Measurements from ENCODE around the gene CABP1. TPM values are rescaled to one million over a fixed set of nuclear protein-coding genes. Genes with fewer than 3 reads are reported as not detected.

The CABP1 gene
- total and polyA plus RNA-seq, 2 donors (not counting 1 experiment from before 2014, with no cell fraction given): not detected

DNA sequence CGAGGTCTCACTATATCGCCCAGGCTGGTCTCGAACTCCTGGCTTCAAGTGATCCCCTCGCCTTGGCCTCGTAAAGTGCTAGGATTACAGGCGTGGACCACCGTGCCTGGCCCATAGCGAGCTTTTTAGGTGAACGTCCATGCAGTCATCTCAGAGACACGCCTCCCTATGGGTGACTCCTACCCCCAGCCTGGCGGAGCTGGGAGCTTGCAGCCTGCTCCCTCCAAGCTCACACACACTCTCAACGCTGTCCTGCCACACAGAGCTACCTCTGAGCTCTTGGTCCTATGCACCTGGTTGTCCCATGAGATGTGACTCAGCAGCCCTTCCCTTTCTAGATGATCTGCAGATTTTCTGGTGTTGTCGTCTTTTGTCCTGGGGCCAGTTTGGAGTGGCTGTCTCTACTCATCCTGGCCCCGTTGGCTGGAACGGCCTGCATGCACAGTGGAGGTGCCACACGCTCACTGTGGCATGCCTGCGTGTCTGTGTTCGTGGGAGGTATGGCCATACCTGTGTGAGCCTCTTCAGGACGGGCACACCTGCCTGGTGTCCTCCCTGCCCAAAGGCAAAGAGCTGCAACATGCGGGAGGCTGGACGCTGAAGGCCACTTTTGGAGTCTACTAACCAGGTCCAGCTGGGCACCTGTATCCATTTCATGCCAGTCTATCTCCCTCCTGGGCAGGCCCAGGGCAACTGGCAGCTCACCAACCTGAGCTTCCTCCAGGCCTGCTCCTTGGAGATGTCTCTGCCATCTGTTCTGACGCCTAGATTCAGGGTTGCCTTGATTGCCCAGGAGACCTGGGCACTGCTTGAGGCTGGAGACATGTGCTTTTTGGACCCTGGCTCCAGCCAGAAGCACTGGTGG lies 18.1 kb downstream of the CABP1 start:
- Histone ChIP-seq H3K27ac (ENCODE audit: low read length in 2 of 2) (no peak overlapping the region), H3K79me2 (ENCODE audit: control insufficient read depth, insufficient read depth, low read length) (no peaks in the 10 kb centered on the region), H3K27me3 (replicated peaks in 1 of 4; ENCODE audit: control extremely low read depth in 1 of 4, control insufficient read depth in 3 of 4, insufficient read depth in 4 of 4, low read length in 3 of 4) (peaks cover 0 to 20% (median 0%) of the 10 kb centered on the region in 4 experiments), H3K9me3 (ENCODE audit: control extremely low read depth in 1 of 3, control insufficient read depth in 2 of 3, insufficient read depth in 1 of 3, low read length in 2 of 3) (peaks cover 0 to 2% (median 0%) of the 10 kb centered on the region in 3 donors), H3K4me3 (ENCODE audit: control extremely low read depth in 1 of 5, extremely low read depth in 1 of 5, insufficient read depth in 1 of 5, low read depth in 2 of 5, low read length in 4 of 5) (no peak overlapping the region), H3K4me2 (replicated peaks; ENCODE audit: low read depth, low read length, poor library complexity, severe bottlenecking) (no peak overlapping the region), H3K36me3 (replicated peaks in 1 of 2; ENCODE audit: control extremely low read depth in 1 of 2, control insufficient read depth in 1 of 2, extremely low read depth in 1 of 2, insufficient read depth in 2 of 2, low read length in 1 of 2) (no peaks in the 10 kb centered on the region), H2AFZ (ENCODE audit: insufficient read depth, low read depth, low read length, poor library complexity, severe bottlenecking) (no peak overlapping the region), H4K20me1 (ENCODE audit: control insufficient read depth, insufficient read depth, low read length, poor library complexity, severe bottlenecking) (no peaks in the 10 kb centered on the region), H3K9ac (ENCODE audit: low read length) (no peak overlapping the region), H3K4me1 (ENCODE audit: control insufficient read depth in 2 of 2, insufficient read depth in 2 of 2, low read length in 2 of 2) (peaks cover 10 to 17% of the 10 kb centered on the region in 2 donors)
- DNase-seq (no peak), ATAC-seq (ENCODE audit: low read depth) (no peak)
- Mint-ChIP-seq H3K27ac (no peak overlapping the region), H3K4me3 (no peak overlapping the region), H3K27me3 (peaks cover 8% of the 10 kb centered on the region), H3K9me3 (ENCODE audit: insufficient read depth) (no peaks in the 10 kb centered on the region), H3K4me1 (peaks cover 5% of the 10 kb centered on the region)
- WGBS (ENCODE audit: insufficient coverage): 95% methylated on average over 22 of the region's 22 CpGs
- CTCF ChIA-PET: interaction anchor here (0.6 to 2.2 kb wide), 6 partner anchors 9 to 56 kb away, joined by 3 to 9 read pairs (median 5); no protein-coding TSS in a partner anchor
- POLR2A ChIA-PET: interaction anchor here (0.6 kb wide), 2 partner anchors 11 to 25 kb away, joined by 3 read pairs; no protein-coding TSS in a partner anchor
- no peak for TF ChIP-seq EZH2 (IDR thresholded peaks at IDR 0.05; ENCODE audit: borderline replicate concordance, insufficient read depth, low read depth, low read length, poor library complexity, severe bottlenecking)
- TF ChIP-seq, protein P1, sequence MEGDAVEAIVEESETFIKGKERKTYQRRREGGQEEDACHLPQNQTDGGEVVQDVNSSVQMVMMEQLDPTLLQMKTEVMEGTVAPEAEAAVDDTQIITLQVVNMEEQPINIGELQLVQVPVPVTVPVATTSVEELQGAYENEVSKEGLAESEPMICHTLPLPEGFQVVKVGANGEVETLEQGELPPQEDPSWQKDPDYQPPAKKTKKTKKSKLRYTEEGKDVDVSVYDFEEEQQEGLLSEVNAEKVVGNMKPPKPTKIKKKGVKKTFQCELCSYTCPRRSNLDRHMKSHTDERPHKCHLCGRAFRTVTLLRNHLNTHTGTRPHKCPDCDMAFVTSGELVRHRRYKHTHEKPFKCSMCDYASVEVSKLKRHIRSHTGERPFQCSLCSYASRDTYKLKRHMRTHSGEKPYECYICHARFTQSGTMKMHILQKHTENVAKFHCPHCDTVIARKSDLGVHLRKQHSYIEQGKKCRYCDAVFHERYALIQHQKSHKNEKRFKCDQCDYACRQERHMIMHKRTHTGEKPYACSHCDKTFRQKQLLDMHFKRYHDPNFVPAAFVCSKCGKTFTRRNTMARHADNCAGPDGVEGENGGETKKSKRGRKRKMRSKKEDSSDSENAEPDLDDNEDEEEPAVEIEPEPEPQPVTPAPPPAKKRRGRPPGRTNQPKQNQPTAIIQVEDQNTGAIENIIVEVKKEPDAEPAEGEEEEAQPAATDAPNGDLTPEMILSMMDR (IDR thresholded peaks at IDR 0.05): no peak
- intact Hi-C loops (cut with micrococcal nuclease): no loop called here

DNA sequence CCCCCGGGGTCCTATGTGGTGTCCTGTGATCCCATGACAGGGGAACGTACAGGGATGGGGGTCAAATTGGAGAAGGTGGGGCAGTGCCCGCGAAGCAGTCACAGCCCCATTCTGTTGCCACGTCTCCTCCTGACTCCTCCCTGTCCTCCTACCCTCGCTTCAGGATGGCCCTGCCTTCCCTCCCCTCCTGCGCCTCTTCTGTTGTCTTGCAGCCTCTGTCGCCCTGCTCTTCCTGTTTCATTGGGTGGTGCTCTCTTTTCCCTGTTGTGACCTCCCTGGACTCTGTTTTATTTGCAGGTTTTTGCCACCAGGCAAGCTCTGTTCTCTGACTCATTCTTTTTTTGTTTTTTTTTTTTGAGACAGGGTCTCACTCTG lies 18.7 kb downstream of the CABP1 start:
- no peak overlapping the region for H2AFZ ChIP-seq (ENCODE audit: insufficient read depth, low read depth, low read length, poor library complexity, severe bottlenecking)
- POLR2A ChIA-PET: interaction anchor here (0.6 kb wide), 1 partner anchor 10 kb away, joined by 3 read pairs; no protein-coding TSS in a partner anchor
- Mint-ChIP-seq H3K9me3 (ENCODE audit: insufficient read depth) (no peaks in the 10 kb centered on the region), H3K4me1 (peaks cover 7% of the 10 kb centered on the region), H3K27me3 (peaks cover 8% of the 10 kb centered on the region), H3K27ac (no peak overlapping the region), H3K4me3 (no peak overlapping the region)
- no peak for ATAC-seq (ENCODE audit: low read depth)
- no peak overlapping the region for H3K9ac ChIP-seq (ENCODE audit: low read length)
- WGBS (ENCODE audit: insufficient coverage): 95% methylated on average over 8 of the region's 8 CpGs
- no peaks in the 10 kb centered on the region for H3K36me3 ChIP-seq (replicated peaks in 1 of 2; ENCODE audit: control extremely low read depth in 1 of 2, control insufficient read depth in 1 of 2, extremely low read depth in 1 of 2, insufficient read depth in 2 of 2, low read length in 1 of 2)
- DNase-seq: no peak
- no peak overlapping the region for H3K4me2 ChIP-seq (replicated peaks; ENCODE audit: low read depth, low read length, poor library complexity, severe bottlenecking)
- TF ChIP-seq, protein P1 (IDR thresholded peaks at IDR 0.05): no peak
- no peak for TF ChIP-seq EZH2 (IDR thresholded peaks at IDR 0.05; ENCODE audit: borderline replicate concordance, insufficient read depth, low read depth, low read length, poor library complexity, severe bottlenecking)
- peaks cover 0 to 16% (median 0%) of the 10 kb centered on the region in 4 experiments for H3K27me3 ChIP-seq (replicated peaks in 1 of 4; ENCODE audit: control extremely low read depth in 1 of 4, control insufficient read depth in 3 of 4, insufficient read depth in 4 of 4, low read length in 3 of 4)
- H3K4me1 ChIP-seq (ENCODE audit: control insufficient read depth in 2 of 2, insufficient read depth in 2 of 2, low read length in 2 of 2): peaks cover 16 to 23% of the 10 kb centered on the region in 2 donors
- H3K9me3 ChIP-seq (ENCODE audit: control extremely low read depth in 1 of 3, control insufficient read depth in 2 of 3, insufficient read depth in 1 of 3, low read length in 2 of 3): peaks cover 0 to 2% (median 0%) of the 10 kb centered on the region in 3 donors
- CTCF ChIA-PET: interaction anchor here (0.6 to 2.2 kb wide), 3 partner anchors 10 to 22 kb away, joined by 3 to 9 read pairs (median 6); no protein-coding TSS in a partner anchor
- H3K27ac ChIP-seq (ENCODE audit: low read length in 2 of 2): no peak overlapping the region
- no peak overlapping the region for H3K4me3 ChIP-seq (ENCODE audit: control extremely low read depth in 1 of 5, extremely low read depth in 1 of 5, insufficient read depth in 1 of 5, low read depth in 2 of 5, low read length in 4 of 5)
- intact Hi-C loops (cut with micrococcal nuclease): no loop called here
- no peaks in the 10 kb centered on the region for H3K79me2 ChIP-seq (ENCODE audit: control insufficient read depth, insufficient read depth, low read length)
- H4K20me1 ChIP-seq (ENCODE audit: control insufficient read depth, insufficient read depth, low read length, poor library complexity, severe bottlenecking): no peaks in the 10 kb centered on the region

Measured in B cell (primary cell).